ENCODE data around the gene MYO5B.
A peak's percentile ranks its signal among the peaks of the same experiment; 100 is the strongest.

The MYO5B gene

DNA sequence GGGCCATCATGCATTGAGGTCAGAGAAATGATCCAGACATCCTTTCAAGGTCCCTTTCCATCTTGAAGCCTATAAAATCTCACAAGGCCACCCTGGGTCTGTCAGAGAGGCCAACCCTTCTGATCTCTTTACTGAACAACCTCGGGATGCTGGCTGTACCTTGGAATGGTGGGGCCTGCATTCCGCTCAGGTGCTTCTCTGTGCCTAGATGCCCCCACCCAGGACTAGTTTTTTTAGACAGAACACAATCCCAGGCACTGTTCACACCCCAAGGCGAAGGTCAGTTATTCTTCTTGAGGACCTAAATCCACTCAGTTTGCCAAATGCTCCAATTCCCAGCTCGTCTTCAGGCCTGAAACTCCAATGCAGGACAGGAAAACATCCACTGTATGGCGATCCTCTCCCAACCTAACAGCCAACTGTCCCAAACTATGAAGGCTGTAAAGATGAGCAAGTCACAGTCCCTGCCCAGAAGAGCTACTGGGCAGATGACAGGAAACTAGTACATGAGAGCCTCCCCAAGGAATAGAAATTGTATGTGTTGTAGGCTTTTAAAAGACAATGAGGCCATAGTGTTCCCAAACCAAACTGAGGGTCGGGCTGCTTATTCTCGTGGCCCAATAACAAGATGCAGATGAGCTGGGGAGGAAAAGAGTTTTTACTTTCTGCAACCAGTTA lies 227.2 kb downstream of the MYO5B start:
- no peak for DNase-seq (ENCODE audit: low read depth)

DNA sequence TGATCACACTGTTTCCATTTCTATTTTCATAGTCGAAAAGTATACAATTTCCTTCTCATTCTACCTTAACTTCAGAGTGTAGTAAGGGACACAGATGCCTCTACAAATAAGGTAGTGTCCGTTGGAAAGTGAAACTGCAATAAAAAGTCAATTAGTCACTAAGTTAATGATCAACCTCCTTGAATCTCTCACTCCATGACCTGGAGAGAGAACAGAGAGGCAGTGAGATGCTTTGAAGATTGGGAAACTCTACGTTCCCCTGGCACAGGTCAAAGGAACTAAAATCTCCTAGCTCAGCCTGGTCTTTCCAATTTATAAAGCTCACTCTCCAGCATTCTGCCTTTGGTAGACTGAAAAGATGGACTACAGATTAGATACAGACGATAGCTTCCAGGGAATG lies 227.8 kb downstream of the MYO5B start:
- no peak for DNase-seq (ENCODE audit: low read depth)

- no peak for DNase-seq (ENCODE audit: low read depth)
These were observed 228.9 kb downstream of the MYO5B start for GRCh38 chr18:49966090-49966489.

- no peak for DNase-seq (ENCODE audit: low read depth)
These were observed 231.7 kb downstream of the MYO5B start for GRCh38 chr18:49963217-49963616.

- no peak for DNase-seq (ENCODE audit: low read depth)
These were observed 233.7 kb downstream of the MYO5B start for GRCh38 chr18:49961271-49961670.

DNA sequence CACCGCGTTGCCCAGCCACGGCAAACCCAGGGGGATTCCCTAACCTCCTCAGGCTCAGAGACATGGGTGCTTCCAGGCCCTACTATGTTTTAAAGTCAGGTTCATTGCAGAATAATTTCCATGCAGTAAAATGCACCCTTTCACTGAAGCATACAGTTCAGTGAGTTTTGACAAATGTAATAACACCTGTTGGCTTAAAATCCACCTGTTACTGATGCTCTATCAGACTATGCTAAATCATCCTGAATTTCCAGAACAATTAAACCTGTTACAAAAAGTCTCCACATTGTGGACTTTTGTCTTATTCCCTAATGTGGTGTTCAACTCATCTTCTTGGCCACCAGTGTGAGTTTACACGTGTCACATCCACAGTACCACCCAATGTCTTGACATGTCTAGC lies 234.6 kb downstream of the MYO5B start:
- no peak for DNase-seq (ENCODE audit: low read depth)

DNA sequence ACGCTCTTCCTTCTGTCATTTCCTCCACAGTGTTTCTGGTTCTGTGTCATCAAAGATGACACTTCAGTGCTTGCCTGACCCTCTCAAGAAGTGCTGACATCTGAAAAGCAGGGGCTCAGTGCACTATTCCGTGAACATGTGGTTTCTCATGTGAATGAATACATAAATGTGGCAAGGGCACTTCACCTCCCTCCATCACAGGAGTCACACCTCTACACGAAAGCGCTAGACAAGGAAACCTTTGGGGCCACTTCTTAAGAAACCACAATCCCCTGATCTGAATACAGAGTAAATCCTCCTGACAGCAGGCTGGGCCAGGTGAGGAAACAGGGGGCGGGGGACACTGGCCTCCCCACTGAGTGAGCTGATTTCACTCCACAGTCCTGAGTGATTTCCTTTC lies 235.8 kb downstream of the MYO5B start:
- DNase-seq (ENCODE audit: low read depth) = peak; percentile 1

- no peak for DNase-seq (ENCODE audit: low read depth)
These were observed 239.7 kb downstream of the MYO5B start for GRCh38 chr18:49955263-49955662.

DNA sequence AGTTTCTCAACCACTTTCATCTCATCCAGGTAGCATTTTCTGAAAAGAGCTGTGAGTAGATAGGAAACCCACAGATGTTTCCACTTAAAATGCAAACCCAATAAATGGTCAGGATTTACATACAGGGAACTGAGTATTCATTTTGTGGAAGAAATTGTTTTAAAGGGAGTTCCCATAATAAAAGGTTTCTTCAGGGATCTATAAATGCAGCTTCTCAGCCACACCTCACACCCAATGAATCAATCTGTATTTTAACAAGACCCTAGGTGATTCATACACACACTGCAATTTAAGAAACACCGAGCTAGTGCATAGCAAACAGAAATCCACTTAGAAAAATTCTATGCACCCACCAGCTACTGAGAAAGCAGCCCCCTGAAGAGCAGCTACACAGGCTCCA lies 241.6 kb downstream of the MYO5B start:
- no peak for DNase-seq (ENCODE audit: low read depth)

DNA sequence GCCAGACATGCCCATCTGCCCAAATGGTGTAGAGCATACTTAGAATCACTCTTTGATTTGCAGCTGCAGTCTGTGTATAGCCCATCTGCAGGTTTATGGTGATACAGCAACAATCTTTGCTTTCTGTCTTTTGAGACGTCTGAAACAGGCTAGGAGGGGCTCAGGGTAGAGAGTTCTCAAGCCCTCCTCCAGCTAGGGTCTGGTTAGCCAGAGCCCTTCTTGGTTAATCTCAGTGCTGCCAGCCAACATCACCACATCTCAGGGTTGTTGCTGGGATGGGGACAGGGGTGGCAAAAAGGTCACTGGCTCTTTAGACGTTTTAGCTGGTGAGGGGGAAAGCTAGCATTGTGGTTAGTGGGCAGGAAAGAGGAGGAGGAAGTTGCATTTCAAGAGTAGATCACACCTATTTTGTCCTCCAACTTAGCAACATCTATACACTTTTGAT lies 245.0 kb downstream of the MYO5B start:
- no peak for DNase-seq (ENCODE audit: low read depth)

DNA sequence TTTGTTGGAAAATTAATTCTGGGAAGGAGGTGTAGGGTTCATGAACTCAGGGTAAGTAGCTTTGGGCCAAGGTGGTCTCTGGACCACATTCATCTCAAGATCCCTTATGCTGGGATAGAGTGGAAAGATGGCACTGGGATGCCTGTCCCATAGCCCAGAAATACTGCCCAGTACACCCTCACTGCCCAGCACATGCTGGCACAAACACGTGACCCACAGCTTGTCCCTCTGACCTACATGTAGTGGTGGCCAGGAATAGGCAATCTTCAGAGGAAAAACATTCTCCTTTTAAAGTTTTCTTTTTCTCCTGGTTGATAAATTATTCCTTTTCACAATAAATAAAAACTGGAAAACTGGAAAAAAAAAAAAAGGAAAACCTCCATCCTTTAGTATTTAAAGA lies 246.0 kb downstream of the MYO5B start:
- no peak for DNase-seq (ENCODE audit: low read depth)

DNA sequence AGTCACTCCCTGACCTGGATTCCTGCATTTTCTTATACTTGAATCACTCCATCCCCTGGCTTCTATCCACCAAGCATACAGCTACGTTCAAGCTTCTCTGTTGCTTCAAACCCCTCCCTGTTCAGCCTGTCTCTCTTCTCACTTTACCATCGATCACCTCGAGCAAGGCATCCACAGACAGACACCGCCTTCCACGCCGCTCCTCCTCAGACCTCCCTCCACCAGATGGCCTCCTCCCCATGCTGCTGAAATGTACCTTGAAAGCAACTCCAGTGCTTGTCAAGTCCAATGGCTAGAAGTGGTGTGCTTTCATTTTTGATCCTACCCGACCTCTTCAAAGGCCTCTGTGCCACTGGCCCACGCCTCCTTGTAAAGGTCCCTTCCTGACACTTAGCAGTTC lies 250.3 kb downstream of the MYO5B start:
- DNase-seq (ENCODE audit: low read depth) = no peak

DNA sequence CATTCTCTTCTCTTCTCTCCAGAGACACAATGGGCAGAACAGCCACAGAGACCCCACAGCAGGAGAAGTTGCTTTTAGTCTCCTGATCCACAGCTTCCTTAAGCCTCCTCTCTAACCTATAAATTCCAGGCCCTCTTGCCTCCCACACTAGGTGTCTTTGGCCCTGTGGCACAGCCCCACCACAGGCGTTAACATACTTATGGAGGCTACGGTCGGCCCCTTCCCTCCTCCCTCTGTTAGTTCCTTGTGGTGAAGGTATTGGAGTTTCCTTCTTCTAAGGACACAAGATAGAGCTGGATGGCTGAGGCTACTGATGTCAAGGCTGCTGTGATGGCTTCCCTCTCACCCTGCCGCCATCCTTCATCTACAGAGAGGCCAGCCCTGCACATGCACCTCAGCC lies 258.1 kb downstream of the MYO5B start:
- no peak for DNase-seq (ENCODE audit: low read depth)

- no peak for DNase-seq (ENCODE audit: low read depth)
These were observed 259.7 kb downstream of the MYO5B start for GRCh38 chr18:49935215-49935614.

DNA sequence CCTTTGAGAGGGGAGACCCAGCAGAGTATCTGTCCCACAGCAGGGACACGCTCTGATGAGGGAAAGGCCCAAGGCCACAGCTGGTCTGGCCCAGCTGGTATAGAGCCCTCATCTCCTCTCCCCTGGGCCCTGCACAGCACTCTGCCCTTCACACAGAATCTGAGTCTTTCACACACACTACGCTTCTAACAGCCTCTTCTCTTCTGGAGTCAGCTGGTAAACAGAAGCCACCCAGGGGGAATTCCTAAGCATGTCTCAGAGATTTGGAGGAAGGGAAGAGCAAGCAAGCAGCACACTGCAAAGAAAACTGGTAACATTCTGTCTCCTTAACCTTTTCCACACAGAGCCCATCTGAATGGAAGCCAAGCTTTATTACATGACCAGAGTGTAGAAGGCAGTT lies 260.5 kb downstream of the MYO5B start:
- no peak for DNase-seq (ENCODE audit: low read depth)

DNA sequence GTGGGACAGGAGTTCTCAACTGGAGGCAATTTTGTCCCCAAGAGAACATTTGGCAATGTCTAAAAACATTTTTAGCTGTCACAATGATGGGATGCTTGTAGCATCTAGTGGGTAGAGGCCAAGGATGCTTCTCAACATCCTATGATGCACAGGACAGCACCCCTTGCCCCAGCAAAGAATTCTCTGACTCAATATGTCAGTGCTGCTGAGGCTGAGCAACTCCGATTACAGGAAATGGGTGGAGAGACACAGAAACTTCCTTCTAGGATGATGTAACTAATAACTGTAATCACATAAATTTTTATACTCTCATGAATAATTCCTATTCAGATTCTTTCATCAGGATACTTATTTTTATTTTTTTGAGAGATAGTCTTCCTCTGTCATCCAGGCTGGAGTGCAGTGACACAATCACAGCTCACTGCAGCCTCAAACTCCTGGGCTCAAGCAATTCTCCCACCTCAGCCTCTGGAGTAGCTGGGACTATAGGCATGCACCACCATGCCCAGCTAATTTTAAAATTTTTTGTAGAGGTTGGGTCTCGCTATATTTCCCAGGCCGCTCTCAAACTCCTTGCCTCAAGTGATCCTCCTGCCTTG lies 261.3 kb downstream of the MYO5B start:
- no peak for DNase-seq (ENCODE audit: low read depth)

GRCh38 chr18:49931760-49932159 lies 263.2 kb downstream of the MYO5B start:
- no peak for DNase-seq (ENCODE audit: low read depth)

DNA sequence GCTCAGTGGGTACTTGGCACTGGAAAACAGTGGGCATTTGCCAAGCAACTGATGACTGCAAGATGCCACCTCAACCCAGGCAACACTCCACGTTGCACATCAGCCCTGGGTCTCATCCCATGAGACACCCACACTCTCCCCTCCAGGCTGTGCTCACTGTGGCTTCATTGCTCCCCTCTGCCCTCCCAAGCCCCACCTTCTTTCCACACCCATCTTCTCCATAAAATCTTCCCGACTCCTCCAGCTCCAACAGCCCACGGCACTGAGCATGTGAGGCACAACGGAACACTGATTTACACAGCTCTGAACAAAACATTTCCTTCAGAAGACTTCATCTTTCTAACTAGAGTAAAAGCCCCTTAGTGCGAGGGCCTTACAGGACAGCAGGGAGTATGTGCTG lies 263.8 kb downstream of the MYO5B start:
- DNase-seq (ENCODE audit: low read depth) = no peak

DNA sequence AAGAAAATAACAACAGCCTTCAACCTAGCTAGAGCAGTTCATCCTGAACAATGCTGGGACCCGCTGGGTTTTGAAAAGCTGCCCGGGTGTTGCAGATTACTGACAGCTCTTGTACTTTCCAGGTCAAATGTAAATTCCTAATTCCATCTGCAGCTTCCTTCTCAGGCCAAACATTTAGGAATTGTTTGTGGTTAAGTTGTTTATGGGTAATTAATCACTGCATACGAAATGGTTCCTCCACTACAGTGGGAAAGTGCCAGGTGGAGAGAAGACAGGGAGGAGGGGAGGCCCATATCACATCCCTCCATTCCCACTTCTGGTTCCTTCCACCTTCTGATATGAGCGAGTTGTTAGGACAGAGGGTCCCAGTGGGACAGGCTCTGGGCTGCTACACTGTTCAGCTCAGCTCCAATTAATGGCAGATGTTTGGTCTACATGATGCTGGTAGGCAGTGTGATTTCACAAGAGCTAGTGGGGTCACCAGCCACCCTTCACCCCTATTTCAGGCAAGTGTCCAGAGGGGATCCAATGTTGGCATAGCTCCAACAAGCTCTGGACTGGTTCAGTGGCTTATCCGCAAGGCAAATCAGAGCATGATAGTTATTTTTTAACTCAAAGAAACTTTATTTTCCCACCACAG lies 268.7 kb downstream of the MYO5B start:
- no peak for DNase-seq (ENCODE audit: low read depth)

GRCh38 chr18:49924293-49924983 lies 270.5 kb downstream of the MYO5B start:
- no peak for DNase-seq (ENCODE audit: low read depth)

DNA sequence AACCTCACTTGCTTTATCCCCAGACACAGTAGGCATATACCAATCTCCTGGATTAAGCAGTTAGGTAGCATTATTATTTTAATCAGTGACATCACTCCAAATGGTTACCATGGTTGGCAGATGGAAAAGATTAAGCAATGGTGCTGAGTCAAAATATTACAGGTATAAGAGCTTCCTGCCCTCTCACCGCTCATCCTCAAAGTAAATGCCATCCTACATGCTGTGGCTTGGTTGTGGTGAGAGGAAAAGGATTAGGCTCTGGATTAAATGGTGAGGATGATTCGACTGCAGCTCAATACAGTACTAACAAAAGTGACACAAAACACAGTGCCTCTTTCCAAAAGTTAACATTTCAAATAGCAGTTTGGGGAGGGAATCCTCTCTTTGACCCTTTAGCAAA lies 272.7 kb downstream of the MYO5B start:
- no peak for DNase-seq (ENCODE audit: low read depth)

DNA sequence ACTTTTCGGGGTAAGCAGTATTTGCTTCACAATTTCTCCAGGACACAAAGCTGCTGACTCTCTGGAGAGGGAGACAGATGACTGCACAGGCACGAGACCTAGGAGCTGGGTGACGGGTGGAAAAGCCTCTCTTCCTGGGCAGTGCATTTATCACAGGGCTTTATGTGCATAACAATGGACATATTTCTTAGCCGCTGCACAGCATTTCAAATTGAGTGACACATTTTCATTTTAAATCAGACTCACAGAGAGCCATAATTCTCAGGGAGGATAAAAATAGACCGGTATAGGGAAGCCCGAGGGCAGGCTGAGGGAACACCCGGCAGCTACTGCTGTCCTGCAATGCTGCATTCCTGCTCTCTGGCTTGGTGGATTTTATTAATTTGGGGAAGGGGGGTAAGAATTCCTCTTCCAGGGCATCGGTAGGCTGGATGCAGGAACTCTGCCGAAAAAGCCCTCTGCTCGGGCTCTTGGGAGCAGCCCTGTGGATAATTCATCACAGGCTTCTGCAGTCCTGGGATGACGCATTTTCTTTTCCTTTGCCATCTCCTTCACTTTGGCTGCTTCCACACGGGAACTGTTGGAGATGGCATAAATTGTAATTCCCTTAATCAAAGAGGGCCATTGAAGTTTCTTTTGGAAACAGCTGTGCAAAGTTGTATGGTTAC lies 273.5 kb downstream of the MYO5B start:
- DNase-seq (ENCODE audit: low read depth) = no peak

GRCh38 chr18:49920731-49921130 lies 274.2 kb downstream of the MYO5B start:
- no peak for DNase-seq (ENCODE audit: low read depth)

Data from stimulated activated CD8-positive, alpha-beta memory T cell treated with anti-CD3 and anti-CD28 coated beads, Interleukin-4, amount 100 ng/mL, for 24 hours (primary cell).